ENCODE results near the gene CD27. TPM values are rescaled to one million over a fixed set of nuclear protein-coding genes. Genes with fewer than 3 reads are reported as not detected.

The CD27 gene
- total RNA-seq, 1 donor from 2014 or later = not detected

DNA sequence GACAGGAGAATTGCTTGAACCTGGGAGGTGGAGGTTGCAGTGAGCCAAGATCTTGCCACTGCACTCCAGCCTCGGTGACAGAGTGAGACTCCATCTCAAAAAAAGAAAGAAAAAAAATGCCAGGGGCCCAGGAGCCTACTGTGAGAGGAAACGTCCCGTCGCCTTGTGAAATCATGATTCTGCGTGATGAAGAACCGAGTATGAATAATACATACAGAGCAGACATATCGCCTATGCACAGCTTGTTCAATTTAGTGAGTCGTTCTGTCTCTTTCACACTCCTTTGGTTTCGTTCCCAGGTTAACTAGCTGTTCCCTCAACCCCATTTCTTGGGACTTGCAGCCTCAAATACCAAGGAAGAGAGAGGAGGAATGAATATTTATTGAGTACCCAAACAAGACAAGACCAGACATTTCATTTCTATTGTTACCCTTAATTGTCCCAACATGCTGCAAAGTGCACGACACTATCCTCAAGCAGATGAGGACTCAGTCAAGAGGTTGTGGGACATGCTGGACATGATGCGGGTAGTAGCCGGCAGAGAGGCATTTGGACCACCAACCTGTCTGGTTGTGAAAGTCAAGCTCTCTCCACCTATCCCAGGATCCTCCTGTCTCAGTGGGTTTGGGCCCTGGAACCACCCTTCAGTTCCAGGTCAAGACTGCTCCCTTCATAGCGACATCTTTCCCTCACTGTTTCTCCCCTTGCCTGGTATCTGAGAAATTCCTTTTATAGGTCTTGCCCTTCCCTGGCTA, 8.6 kb upstream of the CD27 start:
- DNase-seq (ENCODE audit: low spot score) = no peak
- Histone ChIP-seq H3K79me2 (ENCODE audit: low read depth) (no peaks in the 10 kb centered on the region), H3K27me3 (no peaks in the 10 kb centered on the region), H3K9me3 (ENCODE audit: low read depth) (no peaks in the 10 kb centered on the region), H3K9ac (no peak overlapping the region), H3K4me3 (no peak overlapping the region), H3K36me3 (no peaks in the 10 kb centered on the region), H3K4me2 (no peak overlapping the region), H3K27ac (no peak overlapping the region), H3K4me1 (no peaks in the 10 kb centered on the region), H4K20me1 (ENCODE audit: low read depth) (no peaks in the 10 kb centered on the region), H2AFZ (replicated peaks) (no peak overlapping the region), H3F3A (ENCODE audit: low read depth) (no peaks in the 10 kb centered on the region)
- TF ChIP-seq EZH2 (IDR thresholded peaks at IDR 0.05) (no peak), CTCF (IDR thresholded peaks at IDR 0.05) (no peak), EZH2phosphoT487 (IDR thresholded peaks at IDR 0.05) (no peak)
- Mint-ChIP-seq H3K36me3 (no peaks in the 10 kb centered on the region), H3K4me3 (no peak overlapping the region), H3K27ac (peak overlapping the region; percentile 34), H3K27me3 (ENCODE audit: insufficient read depth, low read depth) (no peaks in the 10 kb centered on the region), H3K4me1 (peaks cover 2% of the 10 kb centered on the region), H3K9me3 (no peaks in the 10 kb centered on the region)

- no peak for TF ChIP-seq EZH2 (IDR thresholded peaks at IDR 0.05)
- TF ChIP-seq EZH2phosphoT487 (IDR thresholded peaks at IDR 0.05) = no peak
- no peaks in the 10 kb centered on the region for H3K36me3 ChIP-seq
- H3K4me1 Mint-ChIP-seq = no peaks in the 10 kb centered on the region
- DNase-seq (ENCODE audit: low spot score) = no peak
- no peaks in the 10 kb centered on the region for H3K9me3 Mint-ChIP-seq
- H3F3A ChIP-seq (ENCODE audit: low read depth) = no peaks in the 10 kb centered on the region
- H3K27ac Mint-ChIP-seq = no peak overlapping the region
- H3K27ac ChIP-seq = no peak overlapping the region
- H3K79me2 ChIP-seq (ENCODE audit: low read depth) = no peaks in the 10 kb centered on the region
- H2AFZ ChIP-seq (replicated peaks) = no peak overlapping the region
- no peak overlapping the region for H3K4me3 ChIP-seq
- H3K4me3 Mint-ChIP-seq = no peak overlapping the region
- H3K9ac ChIP-seq = no peak overlapping the region
- no peaks in the 10 kb centered on the region for H3K27me3 ChIP-seq
- H4K20me1 ChIP-seq (ENCODE audit: low read depth) = no peaks in the 10 kb centered on the region
- H3K4me2 ChIP-seq = no peak overlapping the region
- no peaks in the 10 kb centered on the region for H3K9me3 ChIP-seq (ENCODE audit: low read depth)
- H3K36me3 Mint-ChIP-seq = no peaks in the 10 kb centered on the region
- H3K27me3 Mint-ChIP-seq (ENCODE audit: insufficient read depth, low read depth) = no peaks in the 10 kb centered on the region
- H3K4me1 ChIP-seq = no peaks in the 10 kb centered on the region
Measured at GRCh38 chr12:6437586-6437985, 7.2 kb upstream of the CD27 start.

- Mint-ChIP-seq H3K27ac (no peak overlapping the region), H3K36me3 (no peaks in the 10 kb centered on the region), H3K4me1 (no peaks in the 10 kb centered on the region), H3K9me3 (no peaks in the 10 kb centered on the region), H3K27me3 (ENCODE audit: insufficient read depth, low read depth) (no peaks in the 10 kb centered on the region), H3K4me3 (no peak overlapping the region)
- Histone ChIP-seq H3K36me3 (no peaks in the 10 kb centered on the region), H3K4me1 (no peaks in the 10 kb centered on the region), H3K27ac (no peak overlapping the region), H3K27me3 (no peaks in the 10 kb centered on the region), H3F3A (ENCODE audit: low read depth) (no peaks in the 10 kb centered on the region), H3K4me2 (no peak overlapping the region), H3K4me3 (no peak overlapping the region), H3K79me2 (ENCODE audit: low read depth) (no peaks in the 10 kb centered on the region), H3K9ac (no peak overlapping the region), H4K20me1 (ENCODE audit: low read depth) (no peaks in the 10 kb centered on the region), H2AFZ (replicated peaks) (no peak overlapping the region), H3K9me3 (ENCODE audit: low read depth) (no peaks in the 10 kb centered on the region)
- TF ChIP-seq EZH2phosphoT487 (IDR thresholded peaks at IDR 0.05) = no peak
- no peak for TF ChIP-seq EZH2 (IDR thresholded peaks at IDR 0.05)
- TF ChIP-seq CTCF (IDR thresholded peaks at IDR 0.05) = no peak
- DNase-seq (ENCODE audit: low spot score) = no peak
Measured at GRCh38 chr12:6438345-6438744, 6.4 kb upstream of the CD27 start.

- Histone ChIP-seq H4K20me1 (ENCODE audit: low read depth) (no peaks in the 10 kb centered on the region), H3K4me1 (no peaks in the 10 kb centered on the region), H3K9ac (no peak overlapping the region), H3K4me3 (no peak overlapping the region), H3K9me3 (ENCODE audit: low read depth) (no peaks in the 10 kb centered on the region), H3K36me3 (no peaks in the 10 kb centered on the region), H3K27ac (no peak overlapping the region), H3K4me2 (no peak overlapping the region), H2AFZ (replicated peaks) (no peak overlapping the region), H3K27me3 (no peaks in the 10 kb centered on the region), H3F3A (ENCODE audit: low read depth) (no peaks in the 10 kb centered on the region), H3K79me2 (ENCODE audit: low read depth) (no peaks in the 10 kb centered on the region)
- no peak for TF ChIP-seq CTCF (IDR thresholded peaks at IDR 0.05)
- TF ChIP-seq EZH2phosphoT487 (IDR thresholded peaks at IDR 0.05) = no peak
- TF ChIP-seq EZH2 (IDR thresholded peaks at IDR 0.05) = no peak
- no peaks in the 10 kb centered on the region for H3K36me3 Mint-ChIP-seq
- DNase-seq (ENCODE audit: low spot score) = no peak
- H3K4me3 Mint-ChIP-seq = no peak overlapping the region
- no peaks in the 10 kb centered on the region for H3K9me3 Mint-ChIP-seq
- peaks cover under 1% of the 10 kb centered on the region for H3K27me3 Mint-ChIP-seq (ENCODE audit: insufficient read depth, low read depth)
- H3K27ac Mint-ChIP-seq = no peak overlapping the region
- H3K4me1 Mint-ChIP-seq = peaks cover 6% of the 10 kb centered on the region
Measured at GRCh38 chr12:6440391-6440790, 4.4 kb upstream of the CD27 start.
